NOMO-1 treated with DMSO at 0.1 percent for 48 hours (cell line): ENCODE data around the gene PPP2R5D.

Experiments used
- DNase-seq: peaks from one replicate; lab custom pipeline; 2025; ENCODE audit not compliant: unreplicated experiment; lab: John Stamatoyannopoulos, UW

The PPP2R5D gene

GRCh38 chr6:43053545-43054205 lies 69.3 kb downstream of the PPP2R5D start, which contains the start of gene CUL7:
TSS of gene CUL7 (minus strand) at chr6:43053851. CDS start at chr6:43052788, 1,063 bp downstream.
- DNase-seq = peak; percentile 91

- no peak for DNase-seq
These were observed 70.0 kb downstream of the PPP2R5D start for GRCh38 chr6:43054206-43054943.

- DNase-seq = no peak
These were observed 71.6 kb downstream of the PPP2R5D start for GRCh38 chr6:43055966-43056365.

DNA sequence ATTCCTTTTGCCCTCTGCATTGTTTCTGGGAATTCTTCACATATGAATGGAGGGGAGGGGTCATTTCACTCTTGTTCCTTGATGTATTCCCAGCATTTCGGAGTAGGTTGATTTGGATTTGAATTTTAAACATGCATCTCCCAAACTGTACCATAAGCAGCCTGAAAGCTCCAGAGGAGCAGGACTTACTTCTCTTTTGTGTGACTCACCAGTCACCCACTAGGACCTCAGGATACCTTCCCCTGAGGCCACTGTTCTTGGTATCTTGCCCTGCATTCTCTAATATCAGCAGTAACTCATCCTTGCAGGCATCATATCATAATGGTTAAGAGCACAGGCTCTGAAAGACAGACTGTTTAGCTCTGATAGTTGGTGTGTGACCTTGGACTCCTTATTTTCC lies 74.2 kb downstream of the PPP2R5D start:
- DNase-seq = no peak

- DNase-seq = peak; percentile 99
These were observed 75.0 kb downstream of the PPP2R5D start, which contains the start of the genes KLC4 and MRPL2 for GRCh38 chr6:43059168-43060033. TSS of gene KLC4 (plus strand) at chr6:43059631. CDS start at chr6:43061336, 1,705 bp downstream. TSS of gene MRPL2 (minus strand) at chr6:43059434. CDS start at chr6:43059381, 53 bp downstream.

DNA sequence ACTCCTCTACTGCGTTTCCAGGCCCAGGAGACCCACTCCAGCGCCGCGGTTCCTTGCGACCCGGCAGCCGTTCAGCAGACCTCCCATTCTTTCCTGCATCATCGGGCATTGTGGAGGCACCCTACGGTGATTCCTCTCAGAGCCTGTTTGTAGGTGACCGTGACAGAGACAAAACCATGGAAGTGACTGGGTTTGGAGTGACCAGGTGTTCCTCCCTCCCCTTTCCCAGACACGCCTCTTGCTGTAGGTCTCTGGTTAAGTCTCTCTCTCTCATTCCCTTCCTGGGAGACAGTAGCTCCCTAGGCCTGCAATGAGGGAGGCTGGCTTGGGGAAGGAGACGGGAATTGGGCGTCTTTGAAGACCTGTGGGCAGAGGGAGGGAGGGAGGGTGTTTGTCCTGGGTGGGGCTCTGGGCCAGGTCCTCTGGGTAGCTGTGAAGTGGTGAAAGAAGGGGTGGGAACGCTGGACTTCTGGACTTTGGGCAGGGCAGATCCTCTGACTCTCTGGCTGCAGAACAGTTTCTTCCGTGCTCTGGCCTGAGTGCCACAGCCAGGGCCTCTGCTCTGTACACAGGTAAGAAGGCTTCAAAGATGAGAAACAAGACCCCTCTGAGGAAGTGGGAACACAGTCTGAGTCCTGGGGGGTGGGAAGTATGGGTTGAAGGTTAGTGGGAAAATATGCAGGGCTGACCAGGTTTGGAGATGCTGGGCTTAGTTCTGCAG lies 75.8 kb downstream of the PPP2R5D start:
- DNase-seq = no peak

- DNase-seq = no peak
These were observed 76.6 kb downstream of the PPP2R5D start for GRCh38 chr6:43060755-43061633.

DNA sequence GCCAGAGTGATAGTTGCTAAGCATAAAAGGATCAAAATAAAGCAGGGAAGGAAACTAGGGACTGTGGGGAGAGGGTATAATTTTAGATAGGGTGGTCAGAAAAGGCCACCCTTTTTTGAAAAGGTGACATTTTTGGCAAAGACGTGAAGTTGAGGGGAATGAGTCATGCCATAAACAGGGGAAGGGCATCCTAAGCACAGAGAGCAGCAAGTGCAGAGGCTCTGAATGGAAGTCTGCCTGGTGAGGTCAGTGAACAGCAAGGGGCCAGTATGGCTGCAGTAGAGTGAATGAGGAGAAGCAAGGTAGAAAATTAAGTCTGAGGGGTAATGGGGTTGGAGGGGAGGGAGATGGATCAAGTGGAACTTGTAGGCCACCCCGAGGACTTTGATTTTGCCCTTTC lies 77.5 kb downstream of the PPP2R5D start:
- DNase-seq = no peak
